ENCODE data around the gene SLC51B. TPM values are rescaled to one million over a fixed set of nuclear protein-coding genes. Genes with fewer than 3 reads are reported as not detected.

The SLC51B gene
- total RNA-seq, 1 experiment from 2014 or later, result not detected

DNA sequence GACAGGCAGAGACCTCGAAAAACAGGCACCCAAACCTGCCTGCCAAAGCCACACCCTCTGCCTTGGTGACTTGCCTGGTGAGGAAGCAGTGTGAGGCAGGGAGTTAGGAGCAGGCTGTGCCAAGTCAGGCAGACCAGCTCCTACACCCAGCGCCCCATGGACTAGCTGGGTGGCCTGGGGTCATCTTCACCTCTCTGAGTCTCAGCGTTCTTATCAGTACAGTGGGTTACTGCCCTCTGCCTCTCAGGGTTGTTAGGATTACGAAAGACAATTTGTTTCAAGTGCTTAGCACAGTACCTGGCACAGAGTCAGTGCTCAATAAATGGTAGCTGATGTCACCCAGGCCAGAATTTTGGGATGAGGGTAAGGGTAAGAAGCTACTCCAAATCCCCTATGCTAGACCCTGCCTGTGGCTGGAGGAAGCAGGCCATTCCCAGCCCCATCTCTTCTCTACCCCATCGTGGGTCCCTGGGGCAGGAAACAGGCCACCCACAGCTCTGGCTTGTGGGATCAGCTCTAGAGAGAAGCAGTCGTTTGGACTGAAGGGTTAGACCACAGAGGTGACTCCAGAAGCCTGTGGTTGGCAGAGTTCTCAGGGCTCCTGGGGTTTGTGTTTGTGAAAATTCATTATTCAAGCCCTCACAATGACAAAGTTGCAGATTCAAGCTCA is 10.1 kb downstream of the SLC51B start:
- Histone ChIP-seq H3K4me1 (ENCODE audit: insufficient read depth, low read length, poor library complexity, severe bottlenecking) (no peaks in the 10 kb centered on the region), H3K27me3 (replicated peaks; ENCODE audit: insufficient read depth, low read depth, low read length, poor library complexity) (no peaks in the 10 kb centered on the region), H3K36me3 (ENCODE audit: insufficient read depth, low read length, poor library complexity, severe bottlenecking) (no peaks in the 10 kb centered on the region), H3K27ac (ENCODE audit: low read depth, low read length, poor library complexity, severe bottlenecking) (no peak overlapping the region), H3K4me3 (ENCODE audit: low read depth, low read length, poor library complexity, severe bottlenecking) (no peak overlapping the region), H3K9me3 (ENCODE audit: low read depth, low read length, poor library complexity, severe bottlenecking) (no peaks in the 10 kb centered on the region)
- intact Hi-C loops (cut with micrococcal nuclease; ENCODE audit: unreplicated experiment), result no loop called here
- DNase-seq (ENCODE audit: low spot score), result no peak
- POLR2A ChIA-PET (ENCODE audit: low non-redundant PET), result interaction anchor here (0.6 kb wide), 1 partner anchor 831 kb away, joined by 6 read pairs; no protein-coding TSS in a partner anchor
- no TSS peak for BruUV-seq (replicated peaks)
- TF ChIP-seq, protein P1, sequence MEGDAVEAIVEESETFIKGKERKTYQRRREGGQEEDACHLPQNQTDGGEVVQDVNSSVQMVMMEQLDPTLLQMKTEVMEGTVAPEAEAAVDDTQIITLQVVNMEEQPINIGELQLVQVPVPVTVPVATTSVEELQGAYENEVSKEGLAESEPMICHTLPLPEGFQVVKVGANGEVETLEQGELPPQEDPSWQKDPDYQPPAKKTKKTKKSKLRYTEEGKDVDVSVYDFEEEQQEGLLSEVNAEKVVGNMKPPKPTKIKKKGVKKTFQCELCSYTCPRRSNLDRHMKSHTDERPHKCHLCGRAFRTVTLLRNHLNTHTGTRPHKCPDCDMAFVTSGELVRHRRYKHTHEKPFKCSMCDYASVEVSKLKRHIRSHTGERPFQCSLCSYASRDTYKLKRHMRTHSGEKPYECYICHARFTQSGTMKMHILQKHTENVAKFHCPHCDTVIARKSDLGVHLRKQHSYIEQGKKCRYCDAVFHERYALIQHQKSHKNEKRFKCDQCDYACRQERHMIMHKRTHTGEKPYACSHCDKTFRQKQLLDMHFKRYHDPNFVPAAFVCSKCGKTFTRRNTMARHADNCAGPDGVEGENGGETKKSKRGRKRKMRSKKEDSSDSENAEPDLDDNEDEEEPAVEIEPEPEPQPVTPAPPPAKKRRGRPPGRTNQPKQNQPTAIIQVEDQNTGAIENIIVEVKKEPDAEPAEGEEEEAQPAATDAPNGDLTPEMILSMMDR (conservative IDR thresholded peaks at IDR 0.05; ENCODE audit: low read depth, low read length), result no peak
- TF ChIP-seq EZH2 (IDR thresholded peaks at IDR 0.05; ENCODE audit: borderline replicate concordance, low read depth, low read length, poor library complexity, severe bottlenecking), result no peak
- CTCF ChIA-PET, result interaction anchor here (0.6 to 2.0 kb wide), 3 partner anchors 24 to 46 kb away, joined by 3 to 9 read pairs (median 3); no protein-coding TSS in a partner anchor

DNA sequence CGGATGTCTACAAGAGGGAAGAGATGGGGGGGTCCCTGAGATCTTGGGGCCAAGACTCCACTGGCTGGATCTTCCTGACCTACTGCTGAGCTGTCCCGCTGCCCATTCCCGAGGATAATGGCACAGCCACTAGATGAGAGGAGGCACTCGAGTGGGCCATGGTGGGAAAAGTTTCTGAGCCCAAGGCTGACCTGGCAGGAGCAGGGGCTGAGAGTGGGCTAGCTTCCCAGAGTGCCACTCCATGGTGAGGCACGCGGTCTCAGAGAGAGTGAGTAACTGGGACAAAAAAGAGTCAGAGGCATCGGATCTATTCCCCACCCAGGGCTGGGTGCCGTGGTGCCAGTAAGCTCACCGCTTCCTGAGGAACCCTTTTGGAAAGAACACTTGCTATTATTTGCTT is 10.9 kb downstream of the SLC51B start:
- H3K4me3 ChIP-seq (ENCODE audit: low read depth, low read length, poor library complexity, severe bottlenecking), result no peak overlapping the region
- no peaks in the 10 kb centered on the region for H3K27me3 ChIP-seq (replicated peaks; ENCODE audit: insufficient read depth, low read depth, low read length, poor library complexity)
- no peaks in the 10 kb centered on the region for H3K9me3 ChIP-seq (ENCODE audit: low read depth, low read length, poor library complexity, severe bottlenecking)
- TF ChIP-seq, protein P1 (conservative IDR thresholded peaks at IDR 0.05; ENCODE audit: low read depth, low read length), result no peak
- no peak for TF ChIP-seq EZH2 (IDR thresholded peaks at IDR 0.05; ENCODE audit: borderline replicate concordance, low read depth, low read length, poor library complexity, severe bottlenecking)
- no peak for DNase-seq (ENCODE audit: low spot score)
- H3K27ac ChIP-seq (ENCODE audit: low read depth, low read length, poor library complexity, severe bottlenecking), result no peak overlapping the region
- no peaks in the 10 kb centered on the region for H3K4me1 ChIP-seq (ENCODE audit: insufficient read depth, low read length, poor library complexity, severe bottlenecking)
- POLR2A ChIA-PET (ENCODE audit: low non-redundant PET), result no interaction called here
- CTCF ChIA-PET, result interaction anchor here (1.2 kb wide), 1 partner anchor 45 kb away, joined by 6 read pairs; no protein-coding TSS in a partner anchor
- H3K36me3 ChIP-seq (ENCODE audit: insufficient read depth, low read length, poor library complexity, severe bottlenecking), result no peaks in the 10 kb centered on the region
- no TSS peak for BruUV-seq (replicated peaks)
- intact Hi-C loops (cut with micrococcal nuclease; ENCODE audit: unreplicated experiment), result no loop called here

DNA sequence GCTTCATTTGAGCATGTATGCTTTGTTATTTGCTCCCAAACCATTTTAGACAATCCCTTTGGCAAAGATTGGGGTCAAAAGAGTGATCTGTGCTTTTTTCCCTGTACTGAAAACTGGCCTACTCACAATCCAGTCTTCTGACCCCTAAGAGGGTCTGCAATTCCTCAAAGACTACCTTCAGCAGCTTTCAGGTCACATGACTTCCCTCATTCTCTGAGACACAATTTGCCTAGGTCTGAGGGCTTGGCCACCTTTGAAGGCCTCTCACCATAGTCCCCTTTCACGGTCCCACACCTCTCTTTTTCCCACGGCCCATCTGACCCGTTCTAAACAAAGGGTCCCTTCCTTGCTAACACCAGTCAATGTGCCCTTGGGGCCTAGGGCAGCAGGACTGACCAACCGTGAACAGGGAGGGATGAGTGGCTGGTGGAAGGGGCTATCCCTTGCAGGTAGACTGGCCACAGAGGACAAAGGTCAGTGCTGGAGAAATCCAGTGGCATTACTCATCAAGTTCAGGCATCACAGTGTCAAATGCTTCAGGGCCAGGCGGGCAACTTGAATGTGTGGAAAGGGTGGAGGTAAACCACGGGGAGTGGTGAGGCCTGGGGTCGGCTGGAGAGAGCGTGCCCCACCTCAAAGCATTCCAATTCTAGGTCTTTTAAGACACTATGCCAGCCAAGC is 11.8 kb downstream of the SLC51B start:
- TF ChIP-seq EZH2 (IDR thresholded peaks at IDR 0.05; ENCODE audit: borderline replicate concordance, low read depth, low read length, poor library complexity, severe bottlenecking), result no peak
- TF ChIP-seq, protein P1 (conservative IDR thresholded peaks at IDR 0.05; ENCODE audit: low read depth, low read length), result no peak
- ChIA-PET POLR2A (ENCODE audit: low non-redundant PET) (no interaction called here), CTCF (interaction anchor here (1.2 kb wide), 1 partner anchor 45 kb away, joined by 6 read pairs; no protein-coding TSS in a partner anchor)
- intact Hi-C loops (cut with micrococcal nuclease; ENCODE audit: unreplicated experiment), result no loop called here
- no peaks in the 10 kb centered on the region for H3K9me3 ChIP-seq (ENCODE audit: low read depth, low read length, poor library complexity, severe bottlenecking)
- no peak for DNase-seq (ENCODE audit: low spot score)
- H3K4me3 ChIP-seq (ENCODE audit: low read depth, low read length, poor library complexity, severe bottlenecking), result no peak overlapping the region
- BruUV-seq (replicated peaks), result no TSS peak
- H3K4me1 ChIP-seq (ENCODE audit: insufficient read depth, low read length, poor library complexity, severe bottlenecking), result no peaks in the 10 kb centered on the region
- no peaks in the 10 kb centered on the region for H3K36me3 ChIP-seq (ENCODE audit: insufficient read depth, low read length, poor library complexity, severe bottlenecking)
- no peak overlapping the region for H3K27ac ChIP-seq (ENCODE audit: low read depth, low read length, poor library complexity, severe bottlenecking)
- no peaks in the 10 kb centered on the region for H3K27me3 ChIP-seq (replicated peaks; ENCODE audit: insufficient read depth, low read depth, low read length, poor library complexity)

Data from A673 (cell line).